Aorta (tissue), 5 donors: ENCODE measurements around the gene RABGEF1. TPM values are rescaled to one million over a fixed set of nuclear protein-coding genes. Genes with fewer than 3 reads are reported as not detected.

Source experiments
- ATAC-seq: fragments of 200-7000 bp; cut with Tn5 transposase; one replicate; pipeline ENCODE4 v1.9.1; 2022; ENCODE audit warnings: moderate library complexity; ENCODE audit not compliant: low FRiP score
- DNase-seq, 2 donors: peaks; one replicate each; pipeline ENCODE4 v3.0.0-alpha.2; 2020
- H3K27ac ChIP-seq, 2 donors: one replicate each; pipeline ENCODE4 v1.5.1; 2013; ENCODE audit warnings: low read length in 2 of 2, mild to moderate bottlenecking in 2 of 2, moderate library complexity in 2 of 2, control low read depth in 1 of 2, inconsistent platforms in 1 of 2, low read depth in 1 of 2
- H3K27me3 ChIP-seq, 2 donors: one replicate each; pipeline ENCODE4 v1.6.1; 2013; ENCODE audit warnings: control low read depth in 1 of 2, low read length in 1 of 2, mild to moderate bottlenecking in 1 of 2, moderate library complexity in 1 of 2; ENCODE audit not compliant: insufficient read depth in 2 of 2, control insufficient read depth in 1 of 2
- H3K36me3 ChIP-seq, 2 donors: one replicate each; pipeline ENCODE4 v1.6.1; 2013; ENCODE audit warnings: control low read depth in 1 of 2, low read length in 1 of 2, mild to moderate bottlenecking in 1 of 2; ENCODE audit not compliant: insufficient read depth in 2 of 2, control insufficient read depth in 1 of 2
- H3K4me1 ChIP-seq, 2 donors: one replicate each; pipeline ENCODE4 v1.6.1; 2013; ENCODE audit warnings: low read length in 2 of 2, control low read depth in 1 of 2, mild to moderate bottlenecking in 1 of 2, moderate library complexity in 1 of 2; ENCODE audit not compliant: insufficient read depth in 2 of 2, control insufficient read depth in 1 of 2
- H3K4me3 ChIP-seq, 2 donors: one replicate each; pipeline ENCODE4 v1.5.1; 2013; ENCODE audit warnings: low read length in 2 of 2, control low read depth in 1 of 2, mild to moderate bottlenecking in 1 of 2
- H3K9me3 ChIP-seq: one replicate; pipeline ENCODE4 v1.6.1; 2013; ENCODE audit warnings: mild to moderate bottlenecking, low read length; ENCODE audit not compliant: control insufficient read depth
- WGBS, 2 donors: extraction: QIAGEN DNeasy Blood & Tissue Kit; methylation state at CpG; one replicate each; pipeline ENCODE4 v1.1.7; 2013; 5-methylcytosine and 5-hydroxymethylcytosine counted together
- intact Hi-C, 2 donors: fragments of 100-400 bp; cut with DNase I; formaldehyde crosslinking; loops; one replicate each; pipeline versions ENCODE4 v1.14.2 to v1.15.0; 2022
- polyA plus RNA-seq, 2 donors: library from polyadenylated mRNA; stranded (reverse); fragments of 200-250 nt; gene quantifications; one replicate each; pipeline ENCODE4 v1.2.3, GENCODE V29; 2013
- total RNA-seq, 2 donors: library from RNA; stranded (reverse); fragmentation: NEBNext Ultra II Directional; extraction: Animal tissue kit (Norgen Biotek cat#: 25700); gene quantifications; one replicate each; pipeline ENCODE4 v1.2.1, GENCODE V29; 2021
- donor health status: healthy with polysubstance abuse.
- donor health status: Bipolar disorder and iron deficiency.
- donor health status: DM: no; HTN: no; CAD: no.
- donor health status: DM: no; HTN: no; CAD: no.
- donor health status: DM: yes; HTN: yes; CAD: no.

RABGEF1 gene
- total and polyA plus RNA-seq, 4 donors, result 8.9 to 38.0 (median 25.6) TPM

- 91 to 92% methylated on average over 6 of the region's 6 CpGs for WGBS, 2 donors
- no peak overlapping the region for H3K27ac ChIP-seq
- no peaks in the 10 kb centered on the region for H3K27me3 ChIP-seq
- H3K9me3 ChIP-seq, result no peaks in the 10 kb centered on the region
- no peak overlapping the region for H3K4me3 ChIP-seq
- no peaks in the 10 kb centered on the region for H3K36me3 ChIP-seq
- DNase-seq (no peak), ATAC-seq (peak; percentile 61)
- no peaks in the 10 kb centered on the region for H3K4me1 ChIP-seq
- intact Hi-C loops, result no loop called here
Observed at GRCh38 chr7:66728571-66728970, 12.0 kb upstream of the RABGEF1 start.

GRCh38 chr7:66729274-66729673 lies 11.3 kb upstream of the RABGEF1 start:
- H3K36me3 ChIP-seq, result no peaks in the 10 kb centered on the region
- ATAC-seq, result no peak
- no peaks in the 10 kb centered on the region for H3K27me3 ChIP-seq
- DNase-seq, result no peak
- no peaks in the 10 kb centered on the region for H3K9me3 ChIP-seq
- 98 to 99% methylated on average over 3 of the region's 3 CpGs for WGBS, 2 donors
- no peaks in the 10 kb centered on the region for H3K4me1 ChIP-seq
- intact Hi-C loops, result no loop called here
- no peak overlapping the region for H3K4me3 ChIP-seq
- no peak overlapping the region for H3K27ac ChIP-seq

- peak; percentile 40 for ATAC-seq
- no peaks in the 10 kb centered on the region for H3K4me1 ChIP-seq
- no peak overlapping the region for H3K4me3 ChIP-seq
- H3K27ac ChIP-seq, result no peak overlapping the region
- no peaks in the 10 kb centered on the region for H3K36me3 ChIP-seq
- DNase-seq, result no peak
- no peaks in the 10 kb centered on the region for H3K27me3 ChIP-seq
- intact Hi-C loops, result no loop called here
- 56 to 72% methylated on average over 11 of the region's 11 CpGs for WGBS, 2 donors
- no peaks in the 10 kb centered on the region for H3K9me3 ChIP-seq
Observed at GRCh38 chr7:66731986-66732385, 8.5 kb upstream of the RABGEF1 start.

GRCh38 chr7:66732439-66732838 lies 8.1 kb upstream of the RABGEF1 start:
- Histone ChIP-seq H3K4me3 (no peak overlapping the region), H3K9me3 (no peaks in the 10 kb centered on the region), H3K36me3 (no peaks in the 10 kb centered on the region), H3K4me1 (no peaks in the 10 kb centered on the region), H3K27ac (no peak overlapping the region), H3K27me3 (no peaks in the 10 kb centered on the region)
- DNase-seq (no peak), ATAC-seq (no peak)
- 86 to 91% methylated on average over 9 of the region's 9 CpGs for WGBS, 2 donors
- intact Hi-C loops, result no loop called here

- Histone ChIP-seq H3K4me1 (no peaks in the 10 kb centered on the region), H3K27ac (no peak overlapping the region), H3K36me3 (no peaks in the 10 kb centered on the region), H3K9me3 (no peaks in the 10 kb centered on the region), H3K27me3 (no peaks in the 10 kb centered on the region), H3K4me3 (no peak overlapping the region)
- ATAC-seq, result no peak
- intact Hi-C loops, result no loop called here
- no peak for DNase-seq
- WGBS, 2 donors, result 83 to 90% methylated on average over 6 of the region's 6 CpGs
Observed at GRCh38 chr7:66734006-66734405, 6.5 kb upstream of the RABGEF1 start.

GRCh38 chr7:66735154-66735553 lies 5.4 kb upstream of the RABGEF1 start:
- WGBS, 2 donors, result 86 to 87% methylated on average over 3 of the region's 3 CpGs
- Histone ChIP-seq H3K27ac (no peak overlapping the region), H3K4me1 (no peaks in the 10 kb centered on the region), H3K4me3 (no peak overlapping the region), H3K27me3 (no peaks in the 10 kb centered on the region), H3K9me3 (no peaks in the 10 kb centered on the region), H3K36me3 (no peaks in the 10 kb centered on the region)
- DNase-seq, result no peak
- no peak for ATAC-seq
- intact Hi-C loops, result no loop called here

- ATAC-seq (no peak), DNase-seq (no peak)
- Histone ChIP-seq H3K4me3 (no peak overlapping the region), H3K27ac (no peak overlapping the region), H3K36me3 (no peaks in the 10 kb centered on the region), H3K4me1 (no peaks in the 10 kb centered on the region), H3K9me3 (no peaks in the 10 kb centered on the region), H3K27me3 (no peaks in the 10 kb centered on the region)
- intact Hi-C loops, result no loop called here
- WGBS, 2 donors, result 92 to 94% methylated on average over 1 of the region's 1 CpG
Observed at GRCh38 chr7:66735850-66736249, 4.7 kb upstream of the RABGEF1 start.

GRCh38 chr7:66736892-66737291 lies 3.6 kb upstream of the RABGEF1 start:
- 91 to 94% methylated on average over 6 of the region's 6 CpGs for WGBS, 2 donors
- DNase-seq (no peak), ATAC-seq (no peak)
- H3K36me3 ChIP-seq, result no peaks in the 10 kb centered on the region
- intact Hi-C loops, result no loop called here
- no peak overlapping the region for H3K4me3 ChIP-seq
- H3K4me1 ChIP-seq, result no peaks in the 10 kb centered on the region
- no peaks in the 10 kb centered on the region for H3K27me3 ChIP-seq
- H3K9me3 ChIP-seq, result no peaks in the 10 kb centered on the region
- no peak overlapping the region for H3K27ac ChIP-seq

- Histone ChIP-seq H3K36me3 (no peaks in the 10 kb centered on the region), H3K4me1 (no peaks in the 10 kb centered on the region), H3K4me3 (no peak overlapping the region), H3K27ac (no peak overlapping the region), H3K9me3 (no peaks in the 10 kb centered on the region), H3K27me3 (no peaks in the 10 kb centered on the region)
- intact Hi-C loops, result no loop called here
- 65 to 74% methylated on average over 6 of the region's 6 CpGs for WGBS, 2 donors
- DNase-seq (no peak), ATAC-seq (no peak)
Observed at GRCh38 chr7:66737667-66738066, 2.9 kb upstream of the RABGEF1 start.
